Muscle of back (tissue), 11 donors: Measurements from ENCODE around the gene MUC2. TPM values are rescaled to one million over a fixed set of nuclear protein-coding genes. Genes with fewer than 3 reads are reported as not detected.

ENCODE experiments used
- DNase-seq, 3 donors: peaks; one replicate each; pipeline versions ENCODE4 v3.0.0 to v3.0.0-alpha.2; 2013
- polyA plus RNA-seq, 10 donors: library from polyadenylated mRNA; unstranded; fragments of 120-200 nt; gene quantifications; one replicate each; pipeline ENCODE4 v1.2.1, GENCODE V29; 2013; ENCODE audit not compliant: insufficient read length in 10 of 10

The MUC2 gene
- polyA plus RNA-seq, 10 donors, result 0.01 to 0.09 (median 0.03) TPM; not detected in 3

DNA sequence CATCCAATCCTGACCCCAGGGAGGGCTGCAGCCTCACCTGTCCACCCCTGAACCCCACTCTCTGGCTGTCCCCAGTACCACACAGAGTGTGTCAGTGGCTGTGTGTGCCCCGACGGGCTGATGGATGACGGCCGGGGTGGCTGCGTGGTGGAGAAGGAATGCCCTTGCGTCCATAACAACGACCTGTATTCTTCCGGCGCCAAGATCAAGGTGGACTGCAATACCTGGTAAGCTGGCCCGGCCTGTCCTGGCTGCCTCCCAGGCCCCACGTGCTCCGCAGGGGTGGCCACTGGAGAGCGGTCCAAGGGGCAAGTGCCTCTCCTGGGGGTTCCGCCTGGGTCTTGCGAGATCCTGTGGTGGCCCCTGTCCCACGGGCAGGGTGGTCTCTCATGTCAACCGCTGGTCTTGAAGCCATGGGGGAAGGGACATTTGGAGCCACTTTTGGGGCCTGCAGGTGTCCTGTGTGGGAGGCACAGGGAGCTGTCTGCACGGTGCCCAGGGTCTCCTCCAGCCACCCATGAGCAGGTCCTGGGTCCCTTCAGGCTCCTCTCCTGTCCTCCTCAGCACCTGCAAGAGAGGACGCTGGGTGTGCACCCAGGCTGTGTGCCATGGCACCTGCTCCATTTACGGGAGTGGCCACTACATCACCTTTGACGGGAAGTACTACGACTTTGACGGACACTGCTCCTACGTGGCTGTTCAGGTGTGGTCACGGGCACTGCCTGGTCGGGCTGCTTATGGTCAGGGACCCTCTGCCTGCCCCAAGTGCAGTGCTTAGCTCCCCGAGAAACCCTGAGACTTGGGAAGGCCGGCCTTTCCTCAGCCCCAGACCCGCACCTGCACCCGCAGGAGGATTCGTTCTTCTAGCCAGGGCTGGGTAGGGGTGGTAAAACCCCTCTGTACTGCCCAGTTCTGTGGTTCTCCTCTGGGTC lies 11.8 kb downstream of the MUC2 start:
- no peak for DNase-seq

DNA sequence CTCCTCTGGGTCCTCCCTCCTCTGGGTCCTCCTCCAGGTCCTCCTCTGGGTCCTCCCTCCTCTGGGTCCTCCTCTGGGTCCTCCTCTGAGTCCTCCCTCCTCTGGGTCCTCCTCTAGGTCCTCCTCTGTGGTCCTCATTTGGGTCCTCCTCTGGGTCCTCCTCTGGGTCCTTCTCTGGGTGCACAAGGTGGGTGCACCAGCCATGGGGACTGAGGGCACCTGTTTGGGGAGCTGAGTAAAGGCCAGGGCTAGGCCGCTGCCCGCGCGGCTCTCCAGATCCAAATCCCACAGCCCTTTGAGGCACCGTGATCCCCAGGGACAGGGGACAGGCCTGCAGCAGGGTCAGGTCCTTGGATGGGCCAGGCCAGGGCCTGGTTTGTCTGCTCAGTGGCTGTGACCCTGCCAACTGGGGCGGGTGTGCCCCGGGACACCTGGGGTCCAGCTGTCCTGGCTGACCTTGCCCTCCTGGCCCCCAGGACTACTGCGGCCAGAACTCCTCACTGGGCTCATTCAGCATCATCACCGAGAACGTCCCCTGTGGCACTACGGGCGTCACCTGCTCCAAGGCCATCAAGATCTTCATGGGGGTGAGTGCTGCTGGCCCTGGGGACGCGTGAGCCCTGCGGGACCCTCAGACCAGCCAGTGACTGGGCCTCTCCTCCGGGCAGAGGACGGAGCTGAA lies 12.7 kb downstream of the MUC2 start:
- DNase-seq, result no peak

DNA sequence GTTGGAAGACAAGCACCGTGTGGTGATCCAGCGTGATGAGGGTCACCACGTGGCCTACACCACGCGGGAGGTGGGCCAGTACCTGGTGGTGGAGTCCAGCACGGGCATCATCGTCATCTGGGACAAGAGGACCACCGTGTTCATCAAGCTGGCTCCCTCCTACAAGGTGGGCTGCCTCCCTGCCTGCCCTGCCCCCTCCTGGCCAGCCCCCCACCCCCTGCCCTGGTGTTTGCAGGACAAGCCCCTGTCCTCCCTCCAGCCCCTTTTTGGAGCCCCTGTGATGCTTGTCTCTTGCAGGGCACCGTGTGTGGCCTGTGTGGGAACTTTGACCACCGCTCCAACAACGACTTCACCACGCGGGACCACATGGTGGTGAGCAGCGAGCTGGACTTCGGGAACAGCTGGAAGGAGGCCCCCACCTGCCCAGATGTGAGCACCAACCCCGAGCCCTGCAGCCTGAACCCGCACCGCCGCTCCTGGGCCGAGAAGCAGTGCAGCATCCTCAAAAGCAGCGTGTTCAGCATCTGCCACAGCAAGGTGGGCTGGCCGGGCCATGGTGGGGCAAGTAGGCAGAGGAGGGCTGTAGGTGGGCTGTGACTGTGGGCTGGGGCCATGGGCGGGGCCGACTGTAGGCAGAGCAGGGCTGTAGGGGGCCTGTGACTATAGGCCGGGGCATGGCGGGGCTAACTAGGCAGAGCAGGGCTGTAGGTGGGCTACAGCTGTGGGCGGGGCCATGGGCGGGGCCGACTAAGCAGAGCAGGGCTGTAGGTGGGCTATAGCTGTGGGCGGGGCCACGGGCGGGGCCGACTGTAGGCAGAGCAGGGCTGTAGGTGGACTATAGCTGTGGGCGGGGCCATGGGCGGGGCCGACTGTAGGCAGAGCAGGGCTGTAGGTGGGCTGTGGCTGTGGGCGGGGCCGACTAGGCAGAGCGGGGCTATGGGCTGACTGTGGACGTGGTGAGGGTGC lies 13.6 kb downstream of the MUC2 start:
- no peak for DNase-seq

DNA sequence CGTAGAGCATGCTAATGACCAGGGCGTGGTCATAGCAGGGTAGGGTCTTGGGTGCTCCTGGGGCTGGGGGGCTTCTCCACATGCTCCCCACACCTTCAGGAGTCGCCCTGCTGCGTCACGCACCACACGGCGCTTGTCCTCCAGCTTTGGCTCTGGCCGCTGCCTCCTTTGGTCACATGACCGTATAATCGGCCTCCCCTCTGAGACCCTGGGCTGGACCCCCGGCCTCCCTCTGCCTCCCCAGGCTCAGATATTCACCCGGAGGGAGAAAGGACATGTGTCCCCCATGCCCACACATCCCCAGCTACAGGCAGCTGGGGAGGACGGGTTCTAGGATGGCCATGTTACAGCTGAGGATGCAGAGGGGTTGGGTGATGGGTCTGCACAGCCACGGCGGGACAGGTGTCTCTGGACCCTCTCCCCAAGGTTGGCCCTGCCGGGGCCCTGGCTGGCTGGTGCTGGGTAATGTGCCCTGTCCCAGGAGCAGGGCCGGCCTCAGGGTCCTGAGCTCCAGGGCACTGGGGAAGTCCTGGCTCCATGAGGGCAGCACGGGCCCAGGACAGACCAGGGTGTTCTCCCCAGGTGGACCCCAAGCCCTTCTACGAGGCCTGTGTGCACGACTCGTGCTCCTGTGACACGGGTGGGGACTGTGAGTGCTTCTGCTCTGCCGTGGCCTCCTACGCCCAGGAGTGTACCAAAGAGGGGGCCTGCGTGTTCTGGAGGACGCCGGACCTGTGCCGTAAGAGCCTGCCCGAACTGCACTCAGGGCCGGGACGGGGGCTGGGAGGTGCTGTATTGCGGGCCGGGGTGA lies 14.5 kb downstream of the MUC2 start:
- no peak for DNase-seq

DNA sequence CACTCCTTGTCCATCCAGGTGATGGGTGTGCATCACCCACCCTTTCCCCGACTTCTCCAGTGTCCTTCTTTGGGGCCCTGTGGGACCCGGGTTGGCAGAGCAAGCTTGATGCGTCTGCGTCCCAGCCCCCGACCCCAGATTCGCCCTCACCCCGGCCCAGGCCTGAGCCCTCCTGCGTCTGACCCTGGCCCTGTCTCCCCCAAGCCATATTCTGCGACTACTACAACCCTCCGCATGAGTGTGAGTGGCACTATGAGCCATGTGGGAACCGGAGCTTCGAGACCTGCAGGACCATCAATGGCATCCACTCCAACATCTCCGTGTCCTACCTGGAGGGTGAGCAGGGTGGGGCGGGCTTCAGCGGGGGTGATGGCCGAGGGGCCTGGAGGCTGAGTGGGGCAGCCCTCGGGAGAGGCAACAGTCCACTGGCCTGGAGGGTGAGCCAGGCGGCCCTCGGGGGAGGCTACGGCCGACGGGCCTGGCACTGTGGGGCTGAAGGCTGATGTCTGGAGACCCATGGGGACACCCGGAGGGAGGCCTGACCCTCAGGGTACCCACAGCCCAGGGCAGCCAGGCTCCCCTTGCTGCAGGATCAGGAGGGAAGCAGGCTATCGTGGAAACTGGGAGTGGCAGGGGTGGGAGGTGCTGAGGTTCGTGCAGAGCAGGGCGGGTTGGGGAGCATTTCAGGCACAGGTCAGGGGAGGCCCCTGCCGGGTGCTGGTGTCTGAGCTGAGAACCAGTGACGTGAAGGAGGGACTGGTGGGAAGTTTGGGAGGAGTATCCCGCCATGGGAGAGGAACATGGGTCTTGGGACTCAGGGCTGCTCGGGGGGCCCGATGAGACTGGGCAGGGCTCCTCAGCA lies 15.3 kb downstream of the MUC2 start:
- no peak for DNase-seq

DNA sequence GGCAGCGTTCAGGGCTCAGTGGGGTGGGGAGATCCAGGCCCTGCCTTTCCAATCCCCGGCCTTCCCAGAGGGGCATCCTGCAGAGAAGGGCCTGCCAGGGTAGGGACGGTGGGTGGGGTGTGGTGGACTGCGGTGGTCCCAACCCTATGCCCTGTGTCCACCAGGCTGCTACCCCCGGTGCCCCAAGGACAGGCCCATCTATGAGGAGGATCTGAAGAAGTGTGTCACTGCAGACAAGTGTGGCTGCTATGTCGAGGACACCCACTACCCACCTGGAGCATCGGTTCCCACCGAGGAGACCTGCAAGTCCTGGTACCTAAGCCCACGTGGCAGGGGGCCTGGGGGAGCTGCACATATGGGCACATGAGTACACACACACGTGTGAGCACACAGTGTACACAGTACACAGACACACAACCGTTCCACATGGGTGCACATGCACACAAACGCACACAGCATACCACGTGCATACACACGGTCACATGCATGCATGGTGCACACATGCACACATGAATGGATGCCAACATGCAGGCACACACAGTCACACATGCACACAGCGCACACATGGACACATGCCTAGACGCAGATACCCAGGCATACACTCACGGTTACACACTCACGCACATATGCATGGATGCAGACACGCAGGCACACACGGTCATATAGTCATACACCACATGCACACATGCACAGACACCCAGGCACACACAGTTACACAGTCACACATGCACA lies 16.1 kb downstream of the MUC2 start:
- no peak for DNase-seq

DNA sequence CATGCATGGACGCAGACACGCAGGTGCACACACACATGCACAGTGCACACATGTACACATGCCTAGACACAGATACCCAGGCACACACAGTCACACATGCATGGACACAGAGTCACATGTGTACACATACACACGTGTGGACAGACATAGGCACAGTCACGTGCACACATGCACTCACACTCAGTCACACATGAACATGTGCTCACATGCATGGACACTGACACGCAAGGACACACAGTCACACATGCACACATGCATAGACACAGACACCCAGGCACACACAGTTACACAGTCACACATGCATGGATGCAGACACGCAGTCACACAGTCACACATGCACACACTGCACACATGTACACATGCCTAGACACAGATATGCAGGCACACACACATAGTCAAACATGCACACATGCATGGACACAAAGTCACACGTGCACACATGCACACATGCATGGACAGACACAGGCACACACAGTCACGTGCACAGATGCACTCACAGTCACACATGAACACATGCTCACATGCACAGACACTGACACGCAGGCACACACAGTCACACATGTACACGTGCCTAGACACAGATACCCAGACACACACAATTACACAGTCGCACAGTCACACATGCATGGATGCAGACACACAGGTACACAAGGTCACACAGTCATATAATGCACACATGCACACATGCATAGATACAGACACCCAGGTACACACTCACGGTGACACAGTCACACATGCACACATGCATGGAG lies 16.8 kb downstream of the MUC2 start:
- no peak for DNase-seq

DNA sequence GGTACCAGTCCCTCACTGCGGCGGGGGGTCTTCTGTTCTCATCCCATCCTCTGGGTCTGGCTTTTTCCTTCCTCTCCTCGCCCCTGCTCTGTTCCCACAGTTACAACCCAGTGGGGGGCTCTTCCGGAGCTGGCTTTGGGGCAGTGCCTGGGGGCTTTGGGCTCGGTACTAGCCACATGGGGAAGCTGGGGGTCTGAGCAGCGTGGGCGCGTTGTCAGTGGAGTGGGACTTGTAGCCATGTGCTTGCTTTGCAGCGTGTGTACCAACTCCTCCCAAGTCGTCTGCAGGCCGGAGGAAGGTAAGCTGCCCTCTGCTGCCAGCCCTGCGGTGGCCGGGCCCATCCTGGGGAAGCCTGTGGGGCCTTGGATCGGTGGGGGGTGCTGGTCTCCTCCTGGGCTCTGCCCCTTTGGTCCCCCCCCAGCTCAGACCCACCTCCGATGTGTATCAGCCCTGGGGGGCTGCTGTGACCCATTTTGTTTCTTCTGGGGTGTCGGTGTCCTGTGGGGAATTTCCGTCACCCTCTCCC lies 17.5 kb downstream of the MUC2 start:
- no peak for DNase-seq

DNA sequence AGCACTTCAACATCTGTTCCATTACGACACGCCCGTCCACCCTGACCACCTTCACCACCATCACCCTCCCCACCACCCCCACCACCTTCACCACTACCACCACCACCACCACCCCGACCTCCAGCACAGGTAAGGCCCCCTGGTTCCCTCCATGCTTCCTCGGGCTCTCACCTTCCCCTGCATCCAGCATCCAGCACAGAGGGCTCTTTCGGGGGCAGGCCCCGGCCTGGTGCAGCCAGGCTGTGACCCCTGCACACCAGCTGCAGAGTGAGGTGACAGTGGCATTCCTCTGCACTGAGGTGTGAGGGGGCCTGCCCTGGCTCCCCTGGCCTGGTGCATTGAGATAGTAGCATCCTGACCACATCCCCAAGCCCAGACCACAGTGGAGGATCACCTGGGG lies 18.2 kb downstream of the MUC2 start:
- no peak for DNase-seq

DNA sequence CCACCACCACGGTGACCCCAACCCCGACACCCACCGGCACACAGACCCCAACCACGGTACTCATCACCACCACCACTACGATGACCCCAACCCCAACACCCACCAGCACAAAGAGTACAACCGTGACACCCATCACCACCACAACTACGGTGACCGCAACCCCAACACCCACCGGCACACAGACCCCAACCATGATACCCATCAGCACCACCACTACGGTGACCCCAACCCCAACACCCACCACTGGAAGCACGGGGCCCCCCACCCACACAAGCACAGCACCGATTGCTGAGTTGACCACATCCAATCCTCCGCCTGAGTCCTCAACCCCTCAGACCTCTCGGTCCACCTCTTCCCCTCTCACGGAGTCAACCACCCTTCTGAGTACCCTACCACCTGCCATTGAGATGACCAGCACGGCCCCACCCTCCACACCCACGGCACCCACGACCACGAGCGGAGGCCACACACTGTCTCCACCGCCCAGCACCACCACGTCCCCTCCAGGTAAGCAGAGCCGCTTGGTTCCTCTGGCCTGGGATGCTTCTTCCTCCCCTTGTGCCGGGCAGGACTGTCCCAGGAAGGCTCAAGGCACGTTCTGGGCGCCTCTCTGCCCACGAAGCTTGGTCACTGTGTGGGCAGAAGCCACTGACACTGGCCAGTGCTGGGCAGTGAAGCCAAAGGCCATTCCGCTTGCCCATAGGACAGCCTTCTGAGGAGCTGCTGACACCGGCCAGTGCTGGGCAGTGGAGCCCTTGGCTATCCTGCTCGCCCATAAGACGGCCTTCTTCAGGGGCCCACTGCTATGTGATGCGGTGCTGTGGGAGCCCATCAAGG lies 25.1 kb downstream of the MUC2 start:
- DNase-seq, result no peak

DNA sequence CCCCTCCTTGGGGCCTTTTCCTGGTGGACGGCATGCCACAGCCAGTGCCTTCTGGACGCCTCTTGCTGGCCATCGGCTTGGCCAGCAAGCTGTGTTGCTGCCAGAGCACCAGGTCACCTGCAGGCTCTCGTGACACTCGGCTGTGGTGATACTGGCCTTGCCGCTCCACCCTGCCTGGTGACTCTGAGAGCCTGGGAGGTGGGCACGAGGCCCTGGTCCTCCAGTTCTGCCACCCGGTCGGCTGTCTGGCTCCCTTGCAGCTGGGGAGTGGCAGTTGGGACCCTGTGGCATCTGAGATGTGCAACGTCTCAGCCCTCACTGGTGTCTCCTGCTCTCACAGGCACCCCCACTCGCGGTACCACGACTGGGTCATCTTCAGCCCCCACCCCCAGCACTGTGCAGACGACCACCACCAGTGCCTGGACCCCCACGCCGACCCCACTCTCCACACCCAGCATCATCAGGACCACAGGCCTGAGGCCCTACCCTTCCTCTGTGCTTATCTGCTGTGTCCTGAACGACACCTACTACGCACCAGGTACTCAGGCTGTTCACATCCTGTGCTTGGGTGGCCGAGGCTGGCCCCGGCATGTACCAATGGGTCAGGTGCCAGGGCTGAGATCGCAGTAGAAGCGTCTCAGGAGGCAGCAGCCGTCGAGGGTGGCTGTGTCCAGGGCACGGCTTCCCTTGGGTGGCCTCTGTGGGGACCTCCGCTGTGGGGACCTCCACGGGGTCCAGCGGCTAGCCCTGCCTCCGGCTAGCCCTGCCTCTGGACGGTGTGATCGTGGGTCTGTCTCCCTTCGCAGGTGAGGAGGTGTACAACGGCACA lies 26.0 kb downstream of the MUC2 start:
- no peak for DNase-seq

DNA sequence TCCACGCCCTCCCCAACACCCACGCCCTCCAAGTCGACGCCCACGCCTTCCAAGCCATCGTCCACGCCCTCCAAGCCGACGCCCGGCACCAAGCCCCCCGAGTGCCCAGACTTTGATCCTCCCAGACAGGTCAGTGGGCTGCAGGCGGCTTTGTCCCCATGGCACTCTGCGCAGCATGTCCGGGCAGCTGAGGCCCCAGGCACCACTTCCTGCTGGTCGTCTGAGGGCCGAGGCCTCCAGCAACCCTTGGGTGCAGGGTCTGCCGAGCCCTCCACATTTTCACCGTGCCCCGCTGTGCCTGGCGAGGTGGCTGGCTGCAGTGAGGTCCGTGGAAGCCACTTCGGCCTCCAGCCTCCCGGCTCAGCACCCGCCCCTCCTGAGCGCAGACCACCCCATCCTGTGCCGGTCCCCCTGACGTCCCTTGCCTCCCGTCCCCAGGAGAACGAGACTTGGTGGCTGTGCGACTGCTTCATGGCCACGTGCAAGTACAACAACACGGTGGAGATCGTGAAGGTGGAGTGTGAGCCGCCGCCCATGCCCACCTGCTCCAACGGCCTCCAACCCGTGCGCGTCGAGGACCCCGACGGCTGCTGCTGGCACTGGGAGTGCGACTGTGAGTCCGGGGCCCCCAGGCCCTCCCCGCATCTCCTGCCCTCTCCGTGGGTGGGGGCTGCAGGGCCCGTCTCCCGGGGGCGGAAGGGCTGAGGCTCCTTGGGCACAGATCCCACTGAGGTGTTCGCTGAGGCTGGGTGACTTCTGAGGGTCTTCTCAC lies 26.8 kb downstream of the MUC2 start:
- no peak for DNase-seq

DNA sequence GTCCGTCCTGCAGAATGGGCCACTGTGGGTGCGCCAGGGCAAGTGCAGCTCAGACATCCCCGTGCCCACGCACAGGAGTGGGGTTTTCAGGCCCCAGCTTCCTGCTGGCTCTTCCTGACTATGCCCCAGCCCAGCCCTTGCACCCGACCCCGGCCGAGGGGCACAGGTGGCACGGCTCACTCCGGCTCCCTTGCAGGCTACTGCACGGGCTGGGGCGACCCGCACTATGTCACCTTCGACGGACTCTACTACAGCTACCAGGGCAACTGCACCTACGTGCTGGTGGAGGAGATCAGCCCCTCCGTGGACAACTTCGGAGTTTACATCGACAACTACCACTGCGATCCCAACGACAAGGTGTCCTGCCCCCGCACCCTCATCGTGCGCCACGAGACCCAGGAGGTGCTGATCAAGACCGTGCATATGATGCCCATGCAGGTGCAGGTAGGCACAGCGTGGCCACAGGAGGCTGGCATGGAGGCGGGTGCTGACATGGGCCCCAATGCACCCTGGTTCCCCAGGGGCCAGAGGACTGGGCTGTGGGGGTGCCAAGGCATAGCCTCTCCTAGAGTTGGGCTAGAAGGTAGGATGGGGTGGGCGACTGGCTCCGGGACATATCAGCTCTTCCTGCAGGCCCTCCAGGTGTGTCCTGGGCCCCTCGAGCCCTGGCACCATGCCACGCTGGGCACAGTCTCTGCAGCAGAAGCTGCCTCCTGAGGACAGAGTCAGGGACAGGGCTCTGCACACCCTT lies 27.7 kb downstream of the MUC2 start:
- DNase-seq, result no peak

DNA sequence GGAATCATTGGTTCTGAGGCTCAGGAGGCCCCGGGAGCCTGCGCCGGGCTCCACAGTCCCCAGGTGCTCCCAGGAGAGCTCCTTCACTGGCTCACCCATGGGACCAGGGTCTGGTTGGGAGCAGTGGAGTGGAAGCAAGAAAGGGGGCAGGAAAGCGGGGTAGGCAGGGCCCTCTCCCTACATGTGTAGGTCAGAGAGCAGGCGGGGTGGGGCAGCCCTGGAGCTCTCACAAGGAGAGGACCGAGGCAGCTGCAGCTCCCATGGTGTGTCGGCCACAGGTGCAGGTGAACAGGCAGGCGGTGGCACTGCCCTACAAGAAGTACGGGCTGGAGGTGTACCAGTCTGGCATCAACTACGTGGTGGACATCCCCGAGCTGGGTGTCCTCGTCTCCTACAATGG lies 28.3 kb downstream of the MUC2 start:
- DNase-seq, result no peak
